22Rv1 (cell line): ENCODE measurements around the gene NEDD4L.

Experiments
- ZFX ChIP-seq: fragments of 450-650 bp; IDR thresholded peaks from 2 replicates; pipeline ENCODE4 v1.6.1; 2017; ENCODE audit warnings: antibody characterized with exemption, borderline replicate concordance
- TF ChIP-seq, protein P1 (sequence below): fragments of 450-650 bp; IDR thresholded peaks from 2 replicates; pipeline ENCODE4 v1.5.1; 2017; ENCODE audit warnings: mild to moderate bottlenecking

DNA sequence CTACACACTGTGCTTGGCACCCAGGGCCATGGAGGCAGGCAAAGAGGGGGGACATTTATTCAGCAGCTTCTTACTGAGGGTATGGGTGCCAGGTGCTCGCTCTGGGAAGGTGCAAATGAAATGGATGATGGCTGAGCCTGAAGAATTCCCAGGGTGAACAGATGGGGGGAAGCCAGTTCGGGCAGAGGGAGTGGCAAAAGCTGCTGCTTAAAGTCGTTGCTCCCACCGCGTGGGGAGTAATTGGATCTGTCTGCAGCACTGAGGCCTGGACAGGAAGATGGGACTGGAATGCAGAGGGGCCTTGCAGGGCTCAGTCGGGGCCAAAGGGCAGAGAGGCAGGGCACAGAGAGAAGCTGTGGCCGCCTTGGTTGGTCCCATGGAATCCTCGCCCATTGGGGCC is 51.2 kb downstream of the NEDD4L start:
- TF ChIP-seq, protein P1, sequence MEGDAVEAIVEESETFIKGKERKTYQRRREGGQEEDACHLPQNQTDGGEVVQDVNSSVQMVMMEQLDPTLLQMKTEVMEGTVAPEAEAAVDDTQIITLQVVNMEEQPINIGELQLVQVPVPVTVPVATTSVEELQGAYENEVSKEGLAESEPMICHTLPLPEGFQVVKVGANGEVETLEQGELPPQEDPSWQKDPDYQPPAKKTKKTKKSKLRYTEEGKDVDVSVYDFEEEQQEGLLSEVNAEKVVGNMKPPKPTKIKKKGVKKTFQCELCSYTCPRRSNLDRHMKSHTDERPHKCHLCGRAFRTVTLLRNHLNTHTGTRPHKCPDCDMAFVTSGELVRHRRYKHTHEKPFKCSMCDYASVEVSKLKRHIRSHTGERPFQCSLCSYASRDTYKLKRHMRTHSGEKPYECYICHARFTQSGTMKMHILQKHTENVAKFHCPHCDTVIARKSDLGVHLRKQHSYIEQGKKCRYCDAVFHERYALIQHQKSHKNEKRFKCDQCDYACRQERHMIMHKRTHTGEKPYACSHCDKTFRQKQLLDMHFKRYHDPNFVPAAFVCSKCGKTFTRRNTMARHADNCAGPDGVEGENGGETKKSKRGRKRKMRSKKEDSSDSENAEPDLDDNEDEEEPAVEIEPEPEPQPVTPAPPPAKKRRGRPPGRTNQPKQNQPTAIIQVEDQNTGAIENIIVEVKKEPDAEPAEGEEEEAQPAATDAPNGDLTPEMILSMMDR = no peak
- TF ChIP-seq ZFX = no peak
